ENCODE results near the gene ABCG4. TPM values are rescaled to one million over a fixed set of nuclear protein-coding genes. Genes with fewer than 3 reads are reported as not detected.
"Not testable (repeated sequence)": the region's sequence is repeated elsewhere in the genome, so short reads cannot be mapped to it uniquely, and the experiment has no call there.

Gene ABCG4
- total RNA-seq, 1 experiment from 2014 or later, result 0.08 TPM

DNA sequence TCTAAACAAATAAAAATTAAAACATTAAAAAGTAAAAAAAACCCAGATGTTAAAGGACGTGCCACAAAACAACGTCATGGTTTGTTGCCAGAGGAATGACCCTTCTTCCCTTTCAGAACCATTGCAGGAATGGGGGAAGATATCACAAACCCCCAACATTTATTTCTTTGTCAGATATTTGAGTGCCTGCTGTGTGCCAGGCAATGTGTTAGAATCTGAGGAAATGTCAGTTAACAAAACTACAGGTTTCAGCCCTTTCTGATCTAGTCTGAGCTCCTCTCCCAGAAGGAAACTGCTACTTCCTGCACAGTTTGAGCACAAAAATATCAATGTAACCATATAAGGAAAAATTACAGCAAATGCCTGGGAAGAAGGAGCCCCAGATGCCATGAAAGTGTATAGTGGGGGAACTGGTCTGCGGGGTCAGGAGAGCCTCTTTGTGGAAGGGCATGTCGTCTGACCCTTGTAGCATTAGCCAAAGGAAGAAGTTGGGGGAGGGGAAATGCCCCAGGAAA is 29.4 kb downstream of the ABCG4 start:
- H3K9me3 ChIP-seq (replicated peaks), result no peaks in the 10 kb centered on the region
- no peaks in the 10 kb centered on the region for H3K36me3 ChIP-seq
- H3K27ac ChIP-seq, result no peak overlapping the region
- DNase-seq, result no peak
- no peak overlapping the region for H3K4me3 ChIP-seq
- H3K27me3 ChIP-seq, result no peaks in the 10 kb centered on the region
- H3K4me1 ChIP-seq, result no peaks in the 10 kb centered on the region

DNA sequence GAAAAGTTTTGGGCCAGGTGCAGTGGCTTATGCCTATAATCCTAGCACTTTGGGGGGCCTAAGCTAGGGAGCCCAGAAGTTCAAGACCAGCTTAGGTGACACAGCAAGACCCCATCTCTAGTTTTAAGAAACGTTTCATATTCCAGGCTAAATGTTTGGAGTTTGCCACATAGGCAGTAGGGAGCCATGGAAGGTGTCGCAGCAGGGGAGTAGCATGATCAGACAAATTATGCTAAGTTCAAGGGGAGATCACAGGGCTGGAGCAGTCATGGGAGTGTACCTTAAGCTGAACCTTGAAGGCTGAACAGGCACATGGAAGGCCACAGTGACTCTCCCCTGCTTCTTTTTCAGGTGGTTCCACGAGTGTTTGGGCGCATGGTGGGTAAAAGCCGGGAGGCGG is 30.5 kb downstream of the ABCG4 start:
- H3K27me3 ChIP-seq, result no peaks in the 10 kb centered on the region
- H3K9me3 ChIP-seq (replicated peaks), result no peaks in the 10 kb centered on the region
- no peaks in the 10 kb centered on the region for H3K36me3 ChIP-seq
- H3K4me1 ChIP-seq, result no peaks in the 10 kb centered on the region
- H3K4me3 ChIP-seq, result no peak overlapping the region
- DNase-seq, result no peak
- no peak overlapping the region for H3K27ac ChIP-seq

- H3K4me3 ChIP-seq, result no peak overlapping the region
- H3K4me1 ChIP-seq, result no peaks in the 10 kb centered on the region
- H3K27me3 ChIP-seq, result no peaks in the 10 kb centered on the region
- no peaks in the 10 kb centered on the region for H3K9me3 ChIP-seq (replicated peaks)
- H3K36me3 ChIP-seq, result no peaks in the 10 kb centered on the region
- no peak overlapping the region for H3K27ac ChIP-seq
- DNase-seq, result no peak
Measured at GRCh38 chr11:119179983-119180382, 31.1 kb downstream of the ABCG4 start.

DNA sequence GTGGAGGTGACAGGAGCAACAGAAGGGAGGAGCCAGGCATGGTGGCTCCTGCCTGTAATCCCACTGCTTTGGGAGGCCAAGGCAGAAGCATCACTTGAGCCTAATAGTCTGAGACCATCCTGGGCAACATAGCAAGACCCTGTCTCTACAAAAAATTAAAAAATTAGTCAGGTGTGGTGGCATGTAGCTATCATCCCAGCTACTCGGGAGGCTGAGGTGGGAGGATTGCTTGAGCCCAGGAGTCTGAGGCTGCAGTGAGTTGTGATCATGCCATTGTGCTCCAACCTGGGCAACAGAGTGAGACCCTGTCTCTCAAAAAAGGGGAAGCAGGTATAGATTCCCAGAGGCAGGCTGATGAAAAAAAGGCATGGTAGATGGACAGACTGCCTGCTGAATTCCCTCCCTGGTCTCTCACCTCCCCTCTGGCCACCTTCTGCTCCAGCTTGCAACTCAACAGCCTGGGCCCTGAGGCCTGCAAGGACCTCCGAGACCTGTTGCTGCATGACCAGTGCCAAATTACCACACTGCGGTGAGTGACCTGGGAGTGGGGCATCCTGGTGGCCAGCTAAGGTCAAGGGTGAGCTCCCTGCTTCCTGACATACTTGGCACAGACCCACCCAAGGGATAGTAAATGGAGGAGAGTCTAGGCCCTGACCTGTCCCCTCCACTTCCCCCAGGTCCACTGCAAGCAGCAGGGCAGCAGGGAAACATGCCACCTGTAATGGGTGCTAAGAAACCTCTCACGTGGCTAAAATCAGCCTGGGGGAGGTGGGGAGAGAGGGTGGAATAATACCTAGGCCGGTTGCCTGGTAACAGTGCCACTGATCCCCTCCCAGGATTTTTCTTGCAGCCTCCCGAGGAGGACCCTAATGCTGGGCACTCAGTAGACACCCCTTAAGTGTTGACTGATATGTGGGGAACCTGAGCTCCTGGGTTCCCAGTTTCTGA is 32.2 kb downstream of the ABCG4 start:
- Histone ChIP-seq H3K36me3 (no peaks in the 10 kb centered on the region), H3K4me3 (no peak overlapping the region), H3K4me1 (no peaks in the 10 kb centered on the region), H3K27me3 (no peaks in the 10 kb centered on the region), H3K27ac (no peak overlapping the region), H3K9me3 (replicated peaks) (no peaks in the 10 kb centered on the region)
- no peak for DNase-seq

DNA sequence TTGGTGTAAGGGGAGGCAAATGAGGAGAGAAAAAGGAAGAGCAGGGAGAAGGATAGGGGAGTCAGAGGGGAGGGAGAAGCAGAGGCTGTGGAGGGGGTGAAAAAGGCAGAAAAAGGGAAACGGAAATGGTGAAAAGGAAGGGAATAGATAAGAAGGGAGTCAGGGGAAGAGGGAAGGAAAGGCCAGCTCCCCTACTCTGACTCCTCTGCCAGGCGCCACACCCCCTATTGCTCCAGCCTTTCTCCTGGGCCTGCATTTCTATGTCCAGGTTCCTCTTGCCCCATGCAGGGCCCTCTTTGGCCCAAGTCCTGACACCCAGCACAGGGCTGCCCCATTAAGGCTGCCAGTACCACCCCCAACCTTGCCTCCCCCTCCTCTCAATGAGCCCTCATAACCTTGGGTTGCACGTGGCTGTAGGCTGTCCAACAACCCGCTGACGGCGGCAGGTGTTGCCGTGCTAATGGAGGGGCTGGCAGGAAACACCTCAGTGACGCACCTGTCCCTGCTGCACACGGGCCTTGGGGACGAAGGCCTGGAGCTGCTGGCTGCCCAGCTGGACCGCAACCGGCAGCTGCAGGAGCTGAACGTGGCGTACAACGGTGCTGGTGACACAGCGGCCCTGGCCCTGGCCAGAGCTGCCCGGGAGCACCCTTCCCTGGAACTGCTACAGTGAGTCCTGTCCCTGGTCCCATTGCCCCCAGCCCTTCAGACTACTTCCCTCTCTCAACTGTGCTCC is 33.0 kb downstream of the ABCG4 start:
- Histone ChIP-seq H3K4me3 (no peak overlapping the region), H3K27ac (no peak overlapping the region), H3K36me3 (no peaks in the 10 kb centered on the region), H3K27me3 (no peaks in the 10 kb centered on the region), H3K4me1 (no peaks in the 10 kb centered on the region), H3K9me3 (replicated peaks) (no peaks in the 10 kb centered on the region)
- no peak for DNase-seq

GRCh38 chr11:119184399-119184798 is 35.5 kb downstream of the ABCG4 start:
- not testable (repeated sequence) for H3K27me3 ChIP-seq; H3K4me3 ChIP-seq; H3K4me1 ChIP-seq; DNase-seq; H3K36me3 ChIP-seq; H3K9me3 ChIP-seq (replicated peaks); H3K27ac ChIP-seq

GRCh38 chr11:119185981-119186634 is 37.3 kb downstream of the ABCG4 start:
- no peak overlapping the region for H3K27ac ChIP-seq
- H3K4me3 ChIP-seq, result no peak overlapping the region
- no peaks in the 10 kb centered on the region for H3K36me3 ChIP-seq
- H3K27me3 ChIP-seq, result no peaks in the 10 kb centered on the region
- no peak for DNase-seq
- no peaks in the 10 kb centered on the region for H3K4me1 ChIP-seq
- H3K9me3 ChIP-seq (replicated peaks), result no peaks in the 10 kb centered on the region

GRCh38 chr11:119187123-119187892 is 38.5 kb downstream of the ABCG4 start:
- no peak for DNase-seq
- no peaks in the 10 kb centered on the region for H3K9me3 ChIP-seq (replicated peaks)
- no peaks in the 10 kb centered on the region for H3K36me3 ChIP-seq
- no peak overlapping the region for H3K4me3 ChIP-seq
- no peak overlapping the region for H3K27ac ChIP-seq
- no peaks in the 10 kb centered on the region for H3K27me3 ChIP-seq
- no peaks in the 10 kb centered on the region for H3K4me1 ChIP-seq

DNA sequence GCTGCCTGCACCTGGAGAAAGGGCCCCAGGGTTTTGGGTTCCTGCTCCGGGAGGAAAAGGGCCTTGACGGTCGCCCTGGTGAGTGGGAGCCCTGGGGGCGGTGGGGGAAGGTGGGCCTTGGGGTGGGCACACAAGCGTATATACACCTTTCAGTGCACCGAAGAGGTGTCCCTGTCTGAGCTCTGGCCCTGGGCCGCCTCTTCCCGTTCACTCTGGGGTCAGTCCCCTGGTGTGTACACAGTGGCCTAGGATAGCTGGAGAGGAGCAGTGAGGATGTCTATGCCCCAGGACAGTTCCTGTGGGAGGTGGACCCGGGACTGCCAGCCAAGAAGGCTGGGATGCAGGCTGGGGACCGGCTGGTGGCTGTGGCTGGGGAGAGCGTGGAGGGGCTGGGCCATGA is 39.2 kb downstream of the ABCG4 start:
- DNase-seq, result no peak
- Histone ChIP-seq H3K36me3 (no peaks in the 10 kb centered on the region), H3K4me1 (no peaks in the 10 kb centered on the region), H3K27ac (no peak overlapping the region), H3K4me3 (no peak overlapping the region), H3K9me3 (replicated peaks) (no peaks in the 10 kb centered on the region), H3K27me3 (no peaks in the 10 kb centered on the region)

DNA sequence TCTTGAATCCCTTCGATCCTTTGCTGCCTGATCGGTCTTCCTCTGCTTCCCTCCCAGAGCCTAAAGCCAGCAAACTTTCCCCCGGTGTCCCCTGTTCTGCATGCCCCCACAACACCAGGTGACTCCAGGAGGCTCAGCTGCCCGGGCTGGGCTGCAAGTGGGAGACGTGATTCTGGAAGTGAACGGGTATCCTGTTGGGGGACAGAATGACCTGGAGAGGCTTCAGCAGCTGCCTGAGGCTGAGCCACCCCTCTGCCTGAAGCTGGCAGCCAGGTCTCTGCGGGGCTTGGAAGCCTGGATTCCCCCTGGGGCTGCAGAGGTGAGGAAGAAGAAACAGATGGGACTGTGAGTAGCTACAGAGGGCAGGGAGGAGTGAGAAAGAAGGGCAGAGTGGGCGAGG is 40.0 kb downstream of the ABCG4 start:
- DNase-seq, result no peak

GRCh38 chr11:119189393-119189792 is 40.5 kb downstream of the ABCG4 start:
- Histone ChIP-seq H3K27me3 (no peaks in the 10 kb centered on the region), H3K9me3 (replicated peaks) (no peaks in the 10 kb centered on the region), H3K4me3 (no peak overlapping the region), H3K4me1 (no peaks in the 10 kb centered on the region), H3K27ac (no peak overlapping the region), H3K36me3 (no peaks in the 10 kb centered on the region)
- DNase-seq, result no peak

More for the DNA sequence above, 40.0 kb downstream of the ABCG4 start:
- H3K4me3 ChIP-seq, result no peak overlapping the region
- H3K27me3 ChIP-seq, result no peaks in the 10 kb centered on the region
- no peaks in the 10 kb centered on the region for H3K36me3 ChIP-seq
- H3K27ac ChIP-seq, result no peak overlapping the region
- H3K9me3 ChIP-seq (replicated peaks), result no peaks in the 10 kb centered on the region
- H3K4me1 ChIP-seq, result no peaks in the 10 kb centered on the region

- no peaks in the 10 kb centered on the region for H3K4me1 ChIP-seq
- H3K27me3 ChIP-seq, result no peaks in the 10 kb centered on the region
- no peak overlapping the region for H3K4me3 ChIP-seq
- no peaks in the 10 kb centered on the region for H3K36me3 ChIP-seq
- no peak for DNase-seq
- H3K9me3 ChIP-seq (replicated peaks), result no peaks in the 10 kb centered on the region
- no peak overlapping the region for H3K27ac ChIP-seq
Measured at GRCh38 chr11:119190531-119190930, 41.7 kb downstream of the ABCG4 start.

DNA sequence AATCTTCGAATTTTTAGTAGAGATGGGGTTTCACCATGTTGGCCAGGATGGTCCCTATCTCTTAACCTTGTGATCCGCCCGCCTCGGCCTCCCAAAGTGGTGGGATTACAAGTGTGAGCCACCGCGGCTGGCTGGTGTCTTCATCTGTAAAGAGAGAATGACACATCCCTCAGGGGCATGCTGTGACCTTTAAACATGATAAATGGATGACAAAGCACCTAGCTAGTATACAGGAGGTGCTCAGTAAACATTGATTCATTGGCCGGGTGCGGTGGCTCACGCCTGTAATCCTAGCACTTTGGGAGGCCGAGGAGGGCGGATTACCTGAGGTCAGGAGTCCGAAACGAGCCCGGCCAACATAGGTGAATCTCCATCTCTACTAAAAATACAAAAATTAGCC is 42.4 kb downstream of the ABCG4 start:
- H3K27ac ChIP-seq; H3K4me3 ChIP-seq; H3K27me3 ChIP-seq; H3K4me1 ChIP-seq; DNase-seq; H3K36me3 ChIP-seq; H3K9me3 ChIP-seq (replicated peaks): not testable (repeated sequence)

GRCh38 chr11:119192111-119192510 is 43.3 kb downstream of the ABCG4 start:
- no peak overlapping the region for H3K27ac ChIP-seq
- DNase-seq, result no peak

More at GRCh38 chr11:119192111-119192510, 43.3 kb downstream of the ABCG4 start:
- H3K4me1 ChIP-seq, result no peaks in the 10 kb centered on the region
- H3K36me3 ChIP-seq, result no peaks in the 10 kb centered on the region
- no peak overlapping the region for H3K4me3 ChIP-seq
- no peaks in the 10 kb centered on the region for H3K27me3 ChIP-seq
- H3K9me3 ChIP-seq (replicated peaks), result no peaks in the 10 kb centered on the region
